Spleen (tissue), 7 donors: ENCODE data around the gene CRELD2.

Experiments
- POLR2A ChIP-seq, 3 donors: fragments of 450-650 bp; IDR thresholded peaks; one replicate each; pipeline ENCODE4 v1.5.1; 2017; ENCODE audit warnings: antibody characterized with exemption in 3 of 3, mild to moderate bottlenecking in 1 of 3
- TF ChIP-seq, protein P1 (sequence below), 11 experiments: fragments of 200-600 bp in 7 of 11; fragments of 450-650 bp in 4 of 11; sonication (generic) in 4 of 11; IDR thresholded peaks in 8 of 11; conservative IDR thresholded peaks in 3 of 11; 1 replicate in 7 of 11; 2 replicates in 4 of 11; pipeline versions ENCODE4 v1.4.0 to v1.8.0; 2016 to 2021; ENCODE audit warnings: antibody characterized with exemption in 11 of 11, inconsistent platforms in 4 of 11, mild to moderate bottlenecking in 1 of 11
- donor health status: DM: no; HTN: no; CAD: no; lungs with moderate emphysema.
- donor health status: DM: no; HTN: no; CAD: no.
- donor health status: DM: no; HTN: no; CAD: no.

DNA sequence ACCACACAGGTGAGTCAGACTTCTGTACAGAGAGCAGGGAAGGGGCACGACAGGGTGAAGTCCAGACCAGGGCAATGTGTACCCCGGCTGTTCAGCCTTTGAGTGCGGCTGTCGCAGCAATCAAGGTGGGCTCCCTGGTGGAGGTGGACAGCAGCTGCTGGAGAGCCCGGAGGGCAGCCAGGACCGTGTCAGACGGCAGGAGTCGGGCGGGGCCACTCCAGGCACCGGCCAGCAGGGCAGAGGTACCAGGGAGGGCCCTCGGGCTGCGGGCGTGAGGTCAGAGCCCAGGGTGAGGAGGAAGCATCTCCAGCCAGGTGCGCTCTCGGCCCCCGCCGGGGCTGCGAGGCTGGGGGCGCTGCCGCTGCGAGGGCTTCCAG lies 41.3 kb downstream of the CRELD2 start:
- TF ChIP-seq, protein P1, sequence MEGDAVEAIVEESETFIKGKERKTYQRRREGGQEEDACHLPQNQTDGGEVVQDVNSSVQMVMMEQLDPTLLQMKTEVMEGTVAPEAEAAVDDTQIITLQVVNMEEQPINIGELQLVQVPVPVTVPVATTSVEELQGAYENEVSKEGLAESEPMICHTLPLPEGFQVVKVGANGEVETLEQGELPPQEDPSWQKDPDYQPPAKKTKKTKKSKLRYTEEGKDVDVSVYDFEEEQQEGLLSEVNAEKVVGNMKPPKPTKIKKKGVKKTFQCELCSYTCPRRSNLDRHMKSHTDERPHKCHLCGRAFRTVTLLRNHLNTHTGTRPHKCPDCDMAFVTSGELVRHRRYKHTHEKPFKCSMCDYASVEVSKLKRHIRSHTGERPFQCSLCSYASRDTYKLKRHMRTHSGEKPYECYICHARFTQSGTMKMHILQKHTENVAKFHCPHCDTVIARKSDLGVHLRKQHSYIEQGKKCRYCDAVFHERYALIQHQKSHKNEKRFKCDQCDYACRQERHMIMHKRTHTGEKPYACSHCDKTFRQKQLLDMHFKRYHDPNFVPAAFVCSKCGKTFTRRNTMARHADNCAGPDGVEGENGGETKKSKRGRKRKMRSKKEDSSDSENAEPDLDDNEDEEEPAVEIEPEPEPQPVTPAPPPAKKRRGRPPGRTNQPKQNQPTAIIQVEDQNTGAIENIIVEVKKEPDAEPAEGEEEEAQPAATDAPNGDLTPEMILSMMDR (IDR thresholded peaks at IDR 0.05 in 8 of 11, conservative IDR thresholded peaks at IDR 0.05 in 3 of 11): peak in 1 of 11 experiments; percentile 19
- TF ChIP-seq POLR2A (IDR thresholded peaks at IDR 0.05): no peak
